Kidney (tissue), 14 donors: Measurements from ENCODE around the gene TST. TPM values are rescaled to one million over a fixed set of nuclear protein-coding genes. Genes with fewer than 3 reads are reported as not detected.

Source experiments
- DNase-seq, 5 donors: peaks; one replicate each; pipeline ENCODE4 v3.0.0-alpha.2; 2013 to 2020
- FAIRE-seq: peaks from 2 replicates; lab custom pipeline; 2012; peaks lifted over from hg19 to GRCh38; lab: Jason Lieb, UNC
- H3K27ac ChIP-seq, 2 donors: one replicate each; pipeline ENCODE4 v1.7.0; 2013; ENCODE audit warnings: low read depth in 2 of 2, low read length in 2 of 2, inconsistent platforms in 1 of 2
- H3K27me3 ChIP-seq: one replicate; pipeline ENCODE4 v1.7.1; 2013; ENCODE audit warnings: low read length, inconsistent platforms; ENCODE audit not compliant: control insufficient read depth, insufficient read depth
- H3K36me3 ChIP-seq, 3 donors: one replicate each; pipeline versions ENCODE4 v1.7.0 to v1.7.1; 2013; ENCODE audit warnings: low read length in 3 of 3, control low read depth in 1 of 3, inconsistent platforms in 1 of 3; ENCODE audit not compliant: insufficient read depth in 3 of 3, control insufficient read depth in 2 of 3
- H3K4me1 ChIP-seq, 3 donors: one replicate each; pipeline versions ENCODE4 v1.7.0 to v1.7.1; 2013; ENCODE audit warnings: low read length in 3 of 3, inconsistent platforms in 1 of 3, low read depth in 1 of 3; ENCODE audit not compliant: control insufficient read depth in 2 of 3, insufficient read depth in 2 of 3
- H3K4me3 ChIP-seq, 3 donors: one replicate each; pipeline versions ENCODE4 v1.7.0 to v1.8.1; 2013; ENCODE audit warnings: low read length in 3 of 3, control low read depth in 1 of 3, inconsistent platforms in 1 of 3
- H3K9ac ChIP-seq, 3 donors: one replicate each; pipeline versions ENCODE4 v1.7.0 to v1.7.1; 2013; ENCODE audit warnings: low read length in 3 of 3, control low read depth in 1 of 3, inconsistent platforms in 1 of 3
- H3K9me3 ChIP-seq, 3 donors: one replicate each; pipeline versions ENCODE4 v1.7.0 to v1.7.1; 2013; ENCODE audit warnings: low read length in 3 of 3, control low read depth in 1 of 3, inconsistent platforms in 1 of 3; ENCODE audit not compliant: control insufficient read depth in 2 of 3, insufficient read depth in 1 of 3
- CTCF ChIP-seq: IDR thresholded peaks from 3 replicates; pipeline ENCODE4 v1.5.1; 2012; ENCODE audit warnings: mild to moderate bottlenecking, moderate library complexity, borderline replicate concordance; ENCODE audit not compliant: insufficient read depth; ENCODE audit errors: extremely low read depth
- intact Hi-C: fragments of 100-400 bp; cut with DNase I; formaldehyde crosslinking; loops from one replicate; pipeline ENCODE4 v1.11.1; 2022
- polyA plus RNA-seq: library from polyadenylated mRNA; stranded (reverse); fragments of 350-450 nt; fragmentation: Illumina TruSeq; extraction: RNeasy Lipid Tissue Mini Kit (QIAGEN cat#74804); gene quantifications from one replicate; pipeline ENCODE4 v1.2.3, GENCODE V29; 2014; ENCODE audit warnings: low read depth, low replicate concordance; ENCODE audit not compliant: insufficient read depth
- total RNA-seq: library from RNA; stranded (reverse); fragmentation: NEBNext Ultra II Directional; extraction: Animal tissue kit (Norgen Biotek cat#: 25700); gene quantifications from one replicate; pipeline ENCODE4 v1.2.1, GENCODE V29; 2021
- donor health status: control.
- donor health status: control.
- donor health status: control.
- donor health status: control.
- donor health status: control.
- donor health status: DM: yes; HTN: yes; CAD: no.
- donor health status: Normal renal cell carcinoma (clear cell type).

The TST gene
- total and polyA plus RNA-seq, 2 donors from 2014 or later: 48.7 to 283 TPM

- Histone ChIP-seq H3K9me3 (no peaks in the 10 kb centered on the region), H3K9ac (no peak overlapping the region), H3K36me3 (no peaks in the 10 kb centered on the region), H3K4me1 (no peaks in the 10 kb centered on the region), H3K4me3 (no peak overlapping the region), H3K27ac (no peak overlapping the region), H3K27me3 (no peaks in the 10 kb centered on the region)
- TF ChIP-seq CTCF: no peak
- FAIRE-seq (no peak), DNase-seq (peak in 1 of 5 donors; percentile 71)
- intact Hi-C loops: no loop called here
Observed at GRCh38 chr22:37058917-37059701, 39.9 kb upstream of the TST start.

- Histone ChIP-seq H3K36me3 (no peaks in the 10 kb centered on the region), H3K27ac (no peak overlapping the region), H3K4me3 (no peak overlapping the region), H3K9me3 (no peaks in the 10 kb centered on the region), H3K4me1 (no peaks in the 10 kb centered on the region), H3K9ac (no peak overlapping the region), H3K27me3 (no peaks in the 10 kb centered on the region)
- TF ChIP-seq CTCF: no peak
- intact Hi-C loops: no loop called here
- FAIRE-seq (no peak), DNase-seq (peak in 1 of 5 donors; percentile 47)
Observed at GRCh38 chr22:37057796-37058510, 38.7 kb upstream of the TST start.

GRCh38 chr22:37057226-37057625 lies 38.0 kb upstream of the TST start:
- Histone ChIP-seq H3K4me3 (no peak overlapping the region), H3K4me1 (peaks cover 0 to 4% (median 0%) of the 10 kb centered on the region in 3 donors), H3K36me3 (no peaks in the 10 kb centered on the region), H3K9me3 (no peaks in the 10 kb centered on the region), H3K27me3 (no peaks in the 10 kb centered on the region), H3K27ac (no peak overlapping the region), H3K9ac (no peak overlapping the region)
- TF ChIP-seq CTCF: no peak
- FAIRE-seq (no peak), DNase-seq (peak in 1 of 5 donors; percentile 45)
- intact Hi-C loops: no loop called here
